ENCODE measurements around the gene CCDC80.

DNA sequence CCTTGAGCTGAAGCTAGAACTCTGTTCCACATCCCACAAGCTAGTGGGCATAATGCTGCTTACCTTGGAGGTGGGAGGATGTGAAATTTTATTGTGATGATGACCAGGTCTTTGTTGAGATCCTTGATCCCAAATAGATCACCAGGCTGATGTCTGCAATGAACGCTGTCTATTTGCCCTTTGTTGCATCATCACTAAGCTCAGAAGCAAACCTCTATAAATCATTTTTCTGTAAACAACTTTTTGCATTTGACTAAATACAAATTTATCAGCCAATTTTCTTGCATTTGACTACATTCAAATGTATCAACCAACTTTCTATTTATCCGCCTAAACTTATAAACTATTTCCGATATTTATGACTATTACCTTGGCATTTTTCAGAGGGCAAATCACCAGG is 9.7 kb downstream of the CCDC80 start:
- TF ChIP-seq CTCF (IDR thresholded peaks at IDR 0.05; ENCODE audit: poor library complexity) (no peak), EZH2 (IDR thresholded peaks at IDR 0.05; ENCODE audit: borderline replicate concordance) (no peak), EZH2phosphoT487 (IDR thresholded peaks at IDR 0.05; ENCODE audit: low read depth, severe bottlenecking, unreplicated experiment) (no peak)

All from hepatocyte (in vitro differentiated cells).